Measurements from ENCODE around the gene RAPGEF2.

The RAPGEF2 gene

GRCh38 chr4:159278399-159278798, 175.5 kb downstream of the RAPGEF2 start:
- no peak for DNase-seq (ENCODE audit: low read depth)

- no peak for DNase-seq (ENCODE audit: low read depth)
Observed at GRCh38 chr4:159279084-159279483, 176.2 kb downstream of the RAPGEF2 start.

- DNase-seq (ENCODE audit: low read depth), result no peak
Observed at GRCh38 chr4:159280442-159281172, 177.7 kb downstream of the RAPGEF2 start.

- no peak for DNase-seq (ENCODE audit: low read depth)
Observed at GRCh38 chr4:159281771-159282170, 178.9 kb downstream of the RAPGEF2 start.

GRCh38 chr4:159282329-159282728, 179.4 kb downstream of the RAPGEF2 start:
- DNase-seq (ENCODE audit: low read depth), result no peak

- DNase-seq (ENCODE audit: low read depth), result no peak
Observed at GRCh38 chr4:159282944-159283343, 180.1 kb downstream of the RAPGEF2 start.

- no peak for DNase-seq (ENCODE audit: low read depth)
Observed at GRCh38 chr4:159283696-159284095, 180.8 kb downstream of the RAPGEF2 start.

GRCh38 chr4:159284113-159284512, 181.2 kb downstream of the RAPGEF2 start:
- DNase-seq (ENCODE audit: low read depth), result no peak

GRCh38 chr4:159284733-159285132, 181.9 kb downstream of the RAPGEF2 start:
- no peak for DNase-seq (ENCODE audit: low read depth)

GRCh38 chr4:159287767-159288166, 184.9 kb downstream of the RAPGEF2 start:
- no peak for DNase-seq (ENCODE audit: low read depth)

GRCh38 chr4:159289682-159290081, 186.8 kb downstream of the RAPGEF2 start:
- DNase-seq (ENCODE audit: low read depth), result no peak

GRCh38 chr4:159290321-159291030, 187.6 kb downstream of the RAPGEF2 start:
- no peak for DNase-seq (ENCODE audit: low read depth)

- DNase-seq (ENCODE audit: low read depth), result no peak
Observed at GRCh38 chr4:159291176-159291575, 188.3 kb downstream of the RAPGEF2 start.

GRCh38 chr4:159292137-159292896, 189.4 kb downstream of the RAPGEF2 start:
- DNase-seq (ENCODE audit: low read depth), result no peak

GRCh38 chr4:159293811-159294515, 191.1 kb downstream of the RAPGEF2 start:
- no peak for DNase-seq (ENCODE audit: low read depth)

GRCh38 chr4:159296061-159296460, 193.2 kb downstream of the RAPGEF2 start:
- no peak for DNase-seq (ENCODE audit: low read depth)

- no peak for DNase-seq (ENCODE audit: low read depth)
Observed at GRCh38 chr4:159297091-159297490, 194.2 kb downstream of the RAPGEF2 start.

- DNase-seq (ENCODE audit: low read depth), result no peak
Observed at GRCh38 chr4:159298502-159298901, 195.6 kb downstream of the RAPGEF2 start.

GRCh38 chr4:159303435-159303834, 200.6 kb downstream of the RAPGEF2 start:
- no peak for DNase-seq (ENCODE audit: low read depth)

- DNase-seq (ENCODE audit: low read depth), result no peak
Observed at GRCh38 chr4:159305129-159305528, 202.2 kb downstream of the RAPGEF2 start.

GRCh38 chr4:159307929-159308328, 205.1 kb downstream of the RAPGEF2 start:
- no peak for DNase-seq (ENCODE audit: low read depth)

All from activated T-cell treated with anti-CD3 and anti-CD28 coated beads for 24 hours (primary cell).